GM23248 (cell line): ENCODE data around the gene ZSCAN20.

ENCODE experiments used
- EZH2 ChIP-seq: fragments of 200-600 bp; sonication (generic); IDR thresholded peaks from 2 replicates; pipeline ENCODE4 v1.6.1; 2018; ENCODE audit warnings: antibody characterized with exemption, mild to moderate bottlenecking; ENCODE audit not compliant: insufficient read depth, poor library complexity, severe bottlenecking
- EZH2phosphoT487 ChIP-seq: fragments of 200-600 bp; sonication (generic); IDR thresholded peaks from 2 replicates; pipeline ENCODE4 v1.6.1; 2018; ENCODE audit warnings: antibody characterized with exemption, moderate library complexity, mild to moderate bottlenecking, low read depth; ENCODE audit not compliant: insufficient read depth

GRCh38 chr1:33446590-33446989, 25.9 kb upstream of the ZSCAN20 start:
- TF ChIP-seq EZH2 (no peak), EZH2phosphoT487 (no peak)
